Measurements from ENCODE around the gene EML4. TPM values are rescaled to one million over a fixed set of nuclear protein-coding genes. Genes with fewer than 3 reads are reported as not detected.

EML4 gene
- total and polyA plus RNA-seq, 2 of the 13 experiments (the other 11 are each of a cell fraction or from before 2014, with no cell fraction given): 243 to 476 TPM

DNA sequence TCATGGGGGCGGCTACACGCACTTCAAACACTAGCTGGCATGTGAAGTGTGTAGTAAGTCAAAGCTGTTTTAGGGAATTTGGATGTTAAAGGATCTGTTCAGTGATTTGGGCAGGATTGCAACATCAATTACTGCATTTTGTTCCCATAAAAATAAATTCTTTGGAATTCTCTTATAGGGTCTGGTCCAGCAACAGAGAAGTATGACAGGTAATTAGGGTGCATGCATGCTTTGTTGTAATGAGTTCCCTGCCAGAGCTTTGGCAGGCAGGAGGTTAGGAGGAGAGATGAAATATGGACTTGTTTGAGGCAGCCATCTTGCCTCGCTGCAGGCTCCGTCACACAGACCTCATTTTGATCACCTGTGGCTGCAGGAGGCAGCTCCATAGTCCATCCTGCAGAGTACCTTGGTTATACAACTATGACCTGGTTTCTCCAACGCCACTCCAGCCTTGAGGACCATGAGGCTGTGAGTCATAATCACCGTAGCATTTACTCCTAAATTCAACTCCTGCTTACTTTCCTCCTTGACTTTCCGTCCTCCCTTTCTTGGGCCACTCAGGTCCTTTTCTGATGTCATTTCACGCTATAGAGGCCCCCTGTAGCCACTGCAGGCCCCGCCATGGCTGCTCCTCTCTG lies 26.5 kb upstream of the EML4 start (continued):
- TF ChIP-seq, protein P1, sequence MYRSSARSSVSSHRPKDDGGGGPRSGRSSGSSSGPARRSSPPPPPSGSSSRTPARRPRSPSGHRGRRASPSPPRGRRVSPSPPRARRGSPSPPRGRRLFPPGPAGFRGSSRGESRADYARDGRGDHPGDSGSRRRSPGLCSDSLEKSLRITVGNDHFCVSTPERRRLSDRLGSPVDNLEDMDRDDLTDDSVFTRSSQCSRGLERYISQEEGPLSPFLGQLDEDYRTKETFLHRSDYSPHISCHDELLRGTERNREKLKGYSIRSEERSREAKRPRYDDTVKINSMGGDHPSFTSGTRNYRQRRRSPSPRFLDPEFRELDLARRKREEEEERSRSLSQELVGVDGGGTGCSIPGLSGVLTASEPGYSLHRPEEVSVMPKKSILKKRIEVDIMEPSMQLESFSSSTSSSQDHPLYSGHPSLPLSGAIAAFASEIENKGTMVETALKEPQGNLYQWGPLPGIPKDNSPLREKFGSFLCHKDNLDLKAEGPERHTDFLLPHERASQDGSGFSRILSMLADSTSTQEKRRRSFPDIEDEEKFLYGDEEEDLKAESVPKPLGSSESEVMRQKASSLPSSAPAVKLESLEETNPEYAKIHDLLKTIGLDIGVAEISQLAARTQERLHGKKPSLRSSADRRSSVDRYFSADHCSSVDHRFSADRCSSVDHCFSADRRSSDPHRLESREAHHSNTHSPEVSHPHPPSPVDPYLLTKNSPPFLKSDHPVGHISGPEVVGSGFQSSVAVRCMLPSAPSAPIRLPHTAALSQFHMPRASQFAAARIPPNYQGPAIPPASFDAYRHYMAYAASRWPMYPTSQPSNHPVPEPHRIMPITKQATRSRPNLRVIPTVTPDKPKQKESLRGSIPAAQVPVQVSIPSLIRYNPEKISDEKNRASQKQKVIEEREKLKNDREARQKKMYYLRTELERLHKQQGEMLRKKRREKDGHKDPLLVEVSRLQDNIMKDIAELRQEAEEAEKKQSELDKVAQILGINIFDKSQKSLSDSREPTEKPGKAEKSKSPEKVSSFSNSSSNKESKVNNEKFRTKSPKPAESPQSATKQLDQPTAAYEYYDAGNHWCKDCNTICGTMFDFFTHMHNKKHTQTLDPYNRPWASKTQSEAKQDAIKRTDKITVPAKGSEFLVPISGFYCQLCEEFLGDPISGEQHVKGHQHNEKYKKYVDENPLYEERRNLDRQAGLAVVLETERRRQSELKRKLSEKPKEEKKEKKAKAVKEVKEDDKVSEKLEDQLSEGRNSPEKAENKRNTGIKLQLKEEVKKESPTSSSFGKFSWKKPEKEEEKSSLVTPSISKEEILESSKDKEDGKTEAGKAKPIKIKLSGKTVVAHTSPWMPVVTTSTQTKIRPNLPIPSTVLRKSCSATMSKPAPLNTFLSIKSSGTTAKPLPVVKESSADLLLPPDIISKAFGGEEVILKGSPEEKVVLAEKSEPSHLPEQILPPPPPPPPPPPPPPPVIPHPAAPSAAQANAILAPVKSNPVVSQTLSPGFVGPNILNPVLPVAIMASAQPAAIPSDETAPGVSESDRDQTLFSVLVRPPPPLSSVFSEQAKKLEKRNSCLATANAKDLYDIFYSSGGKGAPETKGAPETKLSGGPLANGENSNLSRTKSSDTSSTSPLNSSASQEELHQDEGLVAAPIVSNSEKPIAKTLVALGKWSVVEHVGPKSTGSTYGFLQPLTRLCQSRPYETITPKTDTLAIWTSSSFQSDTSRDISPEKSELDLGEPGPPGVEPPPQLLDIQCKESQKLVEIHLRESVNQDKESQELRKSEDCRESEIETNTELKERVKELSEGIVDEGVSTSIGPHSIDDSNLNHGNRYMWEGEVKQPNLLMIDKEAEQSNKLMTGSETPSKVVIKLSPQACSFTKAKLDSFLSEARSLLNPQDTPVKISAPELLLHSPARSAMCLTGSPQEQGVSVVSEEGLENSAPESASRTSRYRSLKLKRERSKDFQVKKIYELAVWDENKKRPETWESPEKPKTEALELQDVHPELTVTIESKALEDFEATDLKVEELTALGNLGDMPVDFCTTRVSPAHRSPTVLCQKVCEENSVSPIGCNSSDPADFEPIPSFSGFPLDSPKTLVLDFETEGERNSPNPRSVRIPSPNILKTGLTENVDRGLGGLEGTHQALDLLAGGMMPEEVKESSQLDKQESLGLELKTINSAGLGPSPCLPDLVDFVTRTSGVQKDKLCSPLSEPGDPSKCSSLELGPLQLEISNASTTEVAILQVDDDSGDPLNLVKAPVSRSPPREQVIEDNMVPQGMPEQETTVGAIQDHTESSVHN (CRISPR knock-in tag; IDR thresholded peaks at IDR 0.05): no peak
- 0 out of 2 replicates have a peak, but pooled peaks have one; percentile 48 for TF ChIP-seq FOXC1 (CRISPR knock-in tag; IDR thresholded peaks at IDR 0.05; ENCODE audit: borderline replicate concordance)
- TF ChIP-seq RCOR2 (CRISPR knock-in tag; IDR thresholded peaks at IDR 0.05): 0 out of 2 replicates have a peak, but pooled peaks have one; percentile 23
- peak; percentile 25; the same call in 1 of the 2 replicates for TF ChIP-seq IRF2 (CRISPR knock-in tag; IDR thresholded peaks at IDR 0.05)
- peak; percentile 16; the same call in 1 of the 2 replicates for TF ChIP-seq BCL6 (CRISPR knock-in tag; IDR thresholded peaks at IDR 0.05)
- no peak; the same call in 1 of the 2 replicates for TF ChIP-seq FOXO1 (CRISPR knock-in tag; IDR thresholded peaks at IDR 0.05)
- no peak for TF ChIP-seq ZNF317 (CRISPR knock-in tag; IDR thresholded peaks at IDR 0.05)
- TF ChIP-seq, protein P2, sequence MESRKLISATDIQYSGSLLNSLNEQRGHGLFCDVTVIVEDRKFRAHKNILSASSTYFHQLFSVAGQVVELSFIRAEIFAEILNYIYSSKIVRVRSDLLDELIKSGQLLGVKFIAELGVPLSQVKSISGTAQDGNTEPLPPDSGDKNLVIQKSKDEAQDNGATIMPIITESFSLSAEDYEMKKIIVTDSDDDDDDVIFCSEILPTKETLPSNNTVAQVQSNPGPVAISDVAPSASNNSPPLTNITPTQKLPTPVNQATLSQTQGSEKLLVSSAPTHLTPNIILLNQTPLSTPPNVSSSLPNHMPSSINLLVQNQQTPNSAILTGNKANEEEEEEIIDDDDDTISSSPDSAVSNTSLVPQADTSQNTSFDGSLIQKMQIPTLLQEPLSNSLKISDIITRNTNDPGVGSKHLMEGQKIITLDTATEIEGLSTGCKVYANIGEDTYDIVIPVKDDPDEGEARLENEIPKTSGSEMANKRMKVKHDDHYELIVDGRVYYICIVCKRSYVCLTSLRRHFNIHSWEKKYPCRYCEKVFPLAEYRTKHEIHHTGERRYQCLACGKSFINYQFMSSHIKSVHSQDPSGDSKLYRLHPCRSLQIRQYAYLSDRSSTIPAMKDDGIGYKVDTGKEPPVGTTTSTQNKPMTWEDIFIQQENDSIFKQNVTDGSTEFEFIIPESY (CRISPR knock-in tag; IDR thresholded peaks at IDR 0.05): peak; percentile 50; the same call in 1 of the 2 replicates
- TF ChIP-seq, protein P3, sequence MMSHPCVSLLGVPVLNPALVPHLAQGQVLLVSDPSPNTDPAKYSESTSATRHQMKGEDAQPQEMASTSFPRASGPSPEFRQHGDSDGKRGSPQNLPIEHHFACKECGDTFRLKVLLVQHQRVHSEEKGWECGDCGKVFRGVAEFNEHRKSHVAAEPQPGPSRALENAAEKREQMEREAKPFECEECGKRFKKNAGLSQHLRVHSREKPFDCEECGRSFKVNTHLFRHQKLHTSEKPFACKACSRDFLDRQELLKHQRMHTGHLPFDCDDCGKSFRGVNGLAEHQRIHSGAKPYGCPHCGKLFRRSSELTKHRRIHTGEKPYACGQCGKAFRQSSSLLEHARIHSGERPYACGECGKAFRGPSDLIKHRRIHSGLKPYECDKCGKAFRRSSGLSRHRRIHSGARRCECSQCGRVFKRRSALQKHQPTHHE (CRISPR knock-in tag; IDR thresholded peaks at IDR 0.05; ENCODE audit: borderline replicate concordance): no peak
- TF ChIP-seq, protein P4, sequence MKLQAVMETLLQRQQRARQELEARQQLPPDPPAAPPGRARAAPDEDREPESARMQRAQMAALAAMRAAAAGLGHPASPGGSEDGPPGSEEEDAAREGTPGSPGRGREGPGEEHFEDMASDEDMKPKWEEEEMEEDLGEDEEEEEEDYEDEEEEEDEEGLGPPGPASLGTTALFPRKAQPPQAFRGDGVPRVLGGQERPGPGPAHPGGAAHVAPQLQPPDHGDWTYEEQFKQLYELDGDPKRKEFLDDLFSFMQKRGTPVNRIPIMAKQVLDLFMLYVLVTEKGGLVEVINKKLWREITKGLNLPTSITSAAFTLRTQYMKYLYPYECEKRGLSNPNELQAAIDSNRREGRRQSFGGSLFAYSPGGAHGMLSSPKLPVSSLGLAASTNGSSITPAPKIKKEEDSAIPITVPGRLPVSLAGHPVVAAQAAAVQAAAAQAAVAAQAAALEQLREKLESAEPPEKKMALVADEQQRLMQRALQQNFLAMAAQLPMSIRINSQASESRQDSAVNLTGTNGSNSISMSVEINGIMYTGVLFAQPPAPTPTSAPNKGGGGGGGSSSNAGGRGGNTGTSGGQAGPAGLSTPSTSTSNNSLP (IDR thresholded peaks at IDR 0.05; ENCODE audit: low read depth, low read length): no peak
- peak; percentile 81 for TF ChIP-seq ZEB1 (IDR thresholded peaks at IDR 0.05; ENCODE audit: insufficient replicate concordance, low read depth)
- TF ChIP-seq ZNF12 (CRISPR knock-in tag; IDR thresholded peaks at IDR 0.05): no peak
- TF ChIP-seq LCORL (IDR thresholded peaks at IDR 0.05): no peak
- peak; percentile 30; the same call in 1 of the 2 replicates for TF ChIP-seq LCORL (CRISPR knock-in tag; IDR thresholded peaks at IDR 0.05)
- no peak for TF ChIP-seq KLF15 (CRISPR knock-in tag; IDR thresholded peaks at IDR 0.05; ENCODE audit: borderline replicate concordance)
- TF ChIP-seq ZNF775 (CRISPR knock-in tag; IDR thresholded peaks at IDR 0.05; ENCODE audit: borderline replicate concordance): no peak
- TF ChIP-seq FOXK2 (IDR thresholded peaks at IDR 0.05): no peak

Measured in HepG2 (cell line).